K562 (cell line): ENCODE data around the gene PPP1R14B. TPM values are rescaled to one million over a fixed set of nuclear protein-coding genes. Genes with fewer than 3 reads are reported as not detected.
A peak's percentile ranks its signal among the peaks of the same experiment; 100 is the strongest.

Experiments
- BCOR ChIP-seq: fragments of 450-650 bp; IDR thresholded peaks from 2 replicates; pipeline ENCODE4 v1.6.1; 2016
- BRCA1 ChIP-seq, 2 experiments: fragments of 450-650 bp in 1 of 2; sonication (generic) in 1 of 2; formaldehyde crosslinking in 1 of 2; IDR thresholded peaks; 2 replicates each; pipeline versions ENCODE4 v1.5.0 to v1.6.1; 2017 to 2020; ENCODE audit warnings: mild to moderate bottlenecking in 1 of 2, missing genetic modification reagents in 1 of 2
- C11orf30 ChIP-seq: fragments of 450-650 bp; IDR thresholded peaks from 2 replicates; pipeline ENCODE4 v1.6.1; 2016; ENCODE audit warnings: low read depth, mild to moderate bottlenecking
- CC2D1A ChIP-seq: fragments of 450-650 bp; IDR thresholded peaks from 2 replicates; pipeline ENCODE4 v1.6.1; 2017; ENCODE audit warnings: mild to moderate bottlenecking
- EZH2 ChIP-seq: IDR thresholded peaks from 2 replicates; pipeline ENCODE4 v1.6.1; 2012; ENCODE audit warnings: low read depth, mild to moderate bottlenecking, inconsistent platforms, low read length, borderline replicate concordance
- FOXA1 ChIP-seq: fragments of 450-650 bp; IDR thresholded peaks from 2 replicates; pipeline ENCODE4 v1.6.1; 2016; ENCODE audit warnings: mild to moderate bottlenecking, borderline replicate concordance
- GABPB1 ChIP-seq: sonication (generic); formaldehyde crosslinking; IDR thresholded peaks from 2 replicates; pipeline ENCODE4 v1.8.0; 2022; ENCODE audit warnings: mild to moderate bottlenecking, missing genetic modification reagents
- HOXB6 ChIP-seq: fragments of 250-450 bp; sonication (Bioruptor Pico); IDR thresholded peaks from 2 replicates; pipeline ENCODE4 v1.5.1; 2022; ENCODE audit warnings: mild to moderate bottlenecking, borderline replicate concordance
- KHSRP ChIP-seq: fragments of 450-650 bp; IDR thresholded peaks from 2 replicates; pipeline ENCODE4 v1.6.1; 2017
- POLR2G ChIP-seq: fragments of 200-400 bp; formaldehyde crosslinking; IDR thresholded peaks from 2 replicates; pipeline ENCODE4 v1.6.1; 2017; ENCODE audit warnings: low read depth, mild to moderate bottlenecking, antibody characterized with exemption, low read length, moderate library complexity
- RERE ChIP-seq: sonication (generic); formaldehyde crosslinking; IDR thresholded peaks from 2 replicates; pipeline ENCODE4 v1.8.0; 2023; ENCODE audit warnings: missing genetic modification reagents, mild to moderate bottlenecking, borderline replicate concordance
- SIN3A ChIP-seq, 2 experiments: fragments of 150-350 bp in 1 of 2; IDR thresholded peaks; 2 replicates each; pipeline ENCODE4 v1.6.1; 2011 to 2016; ENCODE audit warnings: borderline replicate concordance in 2 of 2, low read depth in 2 of 2, low read length in 2 of 2, mild to moderate bottlenecking in 2 of 2, moderate library complexity in 2 of 2; ENCODE audit not compliant: control insufficient read depth in 1 of 2
- STAT5A ChIP-seq: IDR thresholded peaks from 2 replicates; pipeline ENCODE4 v1.6.1; 2012; ENCODE audit warnings: low read length, inconsistent platforms, borderline replicate concordance
- TCF3 ChIP-seq: sonication (generic); formaldehyde crosslinking; IDR thresholded peaks from 2 replicates; pipeline ENCODE4 v1.4.0; 2020; ENCODE audit warnings: mild to moderate bottlenecking, missing genetic modification reagents
- TEAD4 ChIP-seq, 2 experiments: sonication (generic) in 1 of 2; formaldehyde crosslinking in 1 of 2; IDR thresholded peaks; 2 replicates each; pipeline versions ENCODE4 v1.6.1 to v1.8.0; 2012 to 2022; ENCODE audit warnings: borderline replicate concordance in 1 of 2, inconsistent platforms in 1 of 2, low read length in 1 of 2, mild to moderate bottlenecking in 1 of 2, missing genetic modification reagents in 1 of 2
- TFAM ChIP-seq: fragments of 250-450 bp; sonication (Bioruptor Pico); conservative IDR thresholded peaks from 2 replicates; pipeline ENCODE4 v1.5.0; 2021; ENCODE audit warnings: mild to moderate bottlenecking, moderate library complexity
- ZBTB7A ChIP-seq: IDR thresholded peaks from 2 replicates; pipeline ENCODE4 v1.6.1; 2011; ENCODE audit warnings: low read depth, mild to moderate bottlenecking, low read length, moderate library complexity, borderline replicate concordance; ENCODE audit not compliant: control insufficient read depth
- ZKSCAN8 ChIP-seq: fragments of 200-800 bp; sonication (Bioruptor generic); IDR thresholded peaks from 2 replicates; pipeline ENCODE4 v1.6.1; 2016; ENCODE audit warnings: missing genetic modification characterization, missing compliant biosample characterization
- ZNF124 ChIP-seq: sonication (generic); formaldehyde crosslinking; IDR thresholded peaks from 2 replicates; pipeline ENCODE4 v1.8.1; 2022; ENCODE audit warnings: missing genetic modification reagents
- polyA plus RNA-seq, 8 experiments: library from polyadenylated mRNA; depleted of rRNA in 4 of 8; stranded (reverse) in 5 of 8; unstranded in 3 of 8; fragments of >200 nt; fragmentation: Nextera tagmentation in 2 of 8; fragmentation: Illumina TruSeq in 1 of 8; extraction: Ambion mirVana in 2 of 8; extraction: Trizol in 1 of 8; gene quantifications; 2 replicates each; pipeline versions ENCODE4 v1.2.1 to v1.2.3, GENCODE V29; 2011 to 2014; ENCODE audit warnings: inconsistent platforms in 1 of 8, missing spikeins in 1 of 8
- total RNA-seq, 7 experiments: library from RNA; depleted of rRNA in 6 of 7; stranded (reverse); fragments of >200 nt in 6 of 7; fragmentation: Illumina TruSeq in 2 of 7; extraction: Trizol in 2 of 7; gene quantifications; 2 replicates each; pipeline versions ENCODE4 v1.2.1 to v1.2.3, GENCODE V29; 2011 to 2021; ENCODE audit warnings: low replicate concordance in 1 of 7
- TF ChIP-seq, protein P1 (sequence below): fragments of 450-650 bp; formaldehyde crosslinking; IDR thresholded peaks from 2 replicates; pipeline ENCODE4 v1.4.0; 2022; ENCODE audit warnings: missing genetic modification characterization

PPP1R14B gene
- total and polyA plus RNA-seq, 9 of the 15 experiments (the other 6 are each of a cell fraction or from before 2014, with no cell fraction given): 7.7 to 566 (median 212) TPM

DNA sequence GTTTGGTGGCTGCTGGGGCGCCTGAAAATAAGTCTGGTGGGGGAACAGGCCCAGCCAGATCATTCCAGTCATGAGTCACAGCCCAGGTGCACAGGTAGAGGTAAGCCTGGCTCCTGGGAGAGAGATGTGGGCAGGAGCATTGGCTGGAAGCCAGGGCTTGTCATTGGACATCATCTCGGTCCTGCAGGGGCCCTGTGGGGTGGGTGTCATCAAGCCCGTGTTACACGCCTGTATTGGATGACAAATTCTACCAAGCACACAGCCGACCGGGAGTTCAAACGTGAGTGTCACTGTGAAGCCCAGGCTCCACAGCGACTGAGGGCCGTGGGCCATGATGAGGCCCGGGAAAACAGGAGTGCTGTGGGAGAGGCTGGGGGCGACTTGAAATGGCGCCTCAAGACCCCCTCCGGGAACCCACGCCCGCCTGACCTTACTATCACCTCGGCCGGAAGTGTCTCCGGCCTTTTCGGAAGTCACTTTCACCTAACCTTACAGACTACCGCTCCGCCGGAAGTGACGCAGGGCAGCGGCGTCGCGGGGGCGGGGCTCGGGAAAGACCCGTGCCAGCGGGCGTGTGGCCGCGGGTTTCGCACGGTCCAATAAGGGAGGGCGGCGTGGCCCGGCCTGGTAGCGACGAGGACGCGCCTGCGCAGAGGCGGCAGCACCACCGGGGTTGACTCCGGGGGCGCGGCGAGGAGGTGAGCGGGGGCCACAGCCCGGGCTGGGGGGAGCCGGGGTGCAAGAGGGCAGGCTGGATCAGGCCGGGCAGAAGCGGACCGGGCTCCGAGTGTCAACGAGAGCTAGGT lies 6.1 kb downstream of the PPP1R14B start, which contains the start of gene FKBP2 (continued):
- TF ChIP-seq RERE: no peak
- TF ChIP-seq, protein P1, sequence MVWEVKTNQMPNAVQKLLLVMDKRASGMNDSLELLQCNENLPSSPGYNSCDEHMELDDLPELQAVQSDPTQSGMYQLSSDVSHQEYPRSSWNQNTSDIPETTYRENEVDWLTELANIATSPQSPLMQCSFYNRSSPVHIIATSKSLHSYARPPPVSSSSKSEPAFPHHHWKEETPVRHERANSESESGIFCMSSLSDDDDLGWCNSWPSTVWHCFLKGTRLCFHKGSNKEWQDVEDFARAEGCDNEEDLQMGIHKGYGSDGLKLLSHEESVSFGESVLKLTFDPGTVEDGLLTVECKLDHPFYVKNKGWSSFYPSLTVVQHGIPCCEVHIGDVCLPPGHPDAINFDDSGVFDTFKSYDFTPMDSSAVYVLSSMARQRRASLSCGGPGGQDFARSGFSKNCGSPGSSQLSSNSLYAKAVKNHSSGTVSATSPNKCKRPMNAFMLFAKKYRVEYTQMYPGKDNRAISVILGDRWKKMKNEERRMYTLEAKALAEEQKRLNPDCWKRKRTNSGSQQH (CRISPR knock-in tag): no peak
- peak; percentile 15; the same call in 1 of the 2 replicates for TF ChIP-seq TEAD4 (IDR thresholded peaks at IDR 0.05; ENCODE audit: low read length)
- TF ChIP-seq TEAD4 (CRISPR knock-in tag; IDR thresholded peaks at IDR 0.05; ENCODE audit: borderline replicate concordance): no peak
- peak; percentile 44 to 62; a peak in 1 of 4 replicates for TF ChIP-seq SIN3A (IDR thresholded peaks at IDR 0.05; ENCODE audit: borderline replicate concordance in 2 of 2, control insufficient read depth in 1 of 2, low read depth in 2 of 2, low read length in 2 of 2)
- peak; percentile 99 for TF ChIP-seq GABPB1 (CRISPR knock-in tag)
- TF ChIP-seq C11orf30: peak; percentile 55; the same call in 1 of the 2 replicates
- TF ChIP-seq FOXA1: no peak
- no peak for TF ChIP-seq BRCA1 (IDR thresholded peaks at IDR 0.05)
- no peak for TF ChIP-seq BRCA1 (CRISPR knock-in tag; IDR thresholded peaks at IDR 0.05)
- TF ChIP-seq ZNF124: no peak
- no peak for TF ChIP-seq ZKSCAN8 (CRISPR knock-in tag)
- TF ChIP-seq EZH2: no peak
- peak; percentile 96 for TF ChIP-seq POLR2G
- TF ChIP-seq STAT5A: no peak
- no peak; the same call in 1 of the 2 replicates for TF ChIP-seq HOXB6 (CRISPR knock-in tag)
- TF ChIP-seq BCOR: no peak
- no peak for TF ChIP-seq TFAM (CRISPR knock-in tag)
- no peak; the same call in 1 of the 2 replicates for TF ChIP-seq TCF3 (CRISPR knock-in tag)
- TF ChIP-seq KHSRP: no peak
- no peak for TF ChIP-seq CC2D1A
- peak; percentile 96 for TF ChIP-seq ZBTB7A
